SK-N-SH treated with all-trans-retinoic acid at 6 μM for 48 hours (cell line): ENCODE results near the gene RBM19.

Source experiments
- ATAC-seq: fragments of 200-7000 bp; cut with Tn5 transposase; 3 replicates; pipeline ENCODE4 v1.9.1; 2020; ENCODE audit warnings: mild to moderate bottlenecking, moderate library complexity
- ARNTL ChIP-seq: fragments of 450-650 bp; formaldehyde crosslinking; IDR thresholded peaks from 2 replicates; pipeline ENCODE4 v1.5.0; 2020; ENCODE audit warnings: low read depth, mild to moderate bottlenecking, moderate library complexity, borderline replicate concordance
- BACH2 ChIP-seq: fragments of 250-450 bp; sonication (Bioruptor Pico); IDR thresholded peaks from 2 replicates; pipeline ENCODE4 v1.9.0; 2021; ENCODE audit warnings: mild to moderate bottlenecking, borderline replicate concordance
- CREB5 ChIP-seq: fragments of 250-450 bp; sonication (Bioruptor Pico); IDR thresholded peaks from 2 replicates; pipeline ENCODE4 v1.5.1; 2020; ENCODE audit warnings: low read depth, mild to moderate bottlenecking, moderate library complexity
- CSDC2 ChIP-seq: fragments of 250-450 bp; sonication (Bioruptor Pico); IDR thresholded peaks from 2 replicates; pipeline ENCODE4 v1.5.0; 2020; ENCODE audit warnings: mild to moderate bottlenecking, moderate library complexity
- CSRNP3 ChIP-seq: fragments of 250-450 bp; sonication (Bioruptor Pico); IDR thresholded peaks from 2 replicates; pipeline ENCODE4 v1.5.1; 2021; ENCODE audit warnings: mild to moderate bottlenecking, moderate library complexity
- ESRRG ChIP-seq: fragments of 250-450 bp; sonication (Bioruptor Pico); IDR thresholded peaks from 2 replicates; pipeline ENCODE4 v1.6.1; 2021; ENCODE audit warnings: mild to moderate bottlenecking
- GLIS3 ChIP-seq: fragments of 250-450 bp; sonication (Bioruptor Pico); IDR thresholded peaks from 2 replicates; pipeline ENCODE4 v1.5.0; 2020; ENCODE audit warnings: mild to moderate bottlenecking, moderate library complexity
- ISL1 ChIP-seq: fragments of 250-450 bp; sonication (Bioruptor Pico); IDR thresholded peaks from 2 replicates; pipeline ENCODE4 v2.1.2; 2022; ENCODE audit warnings: mild to moderate bottlenecking, moderate library complexity
- OSR1 ChIP-seq: fragments of 250-450 bp; sonication (Bioruptor Pico); IDR thresholded peaks from 2 replicates; pipeline ENCODE4 v1.8.0; 2022; ENCODE audit warnings: moderate library complexity, mild to moderate bottlenecking, inconsistent platforms
- PATZ1 ChIP-seq: fragments of 250-450 bp; sonication (Bioruptor Pico); IDR thresholded peaks from 2 replicates; pipeline ENCODE4 v1.8.0; 2020; ENCODE audit warnings: mild to moderate bottlenecking, moderate library complexity, borderline replicate concordance
- POU6F1 ChIP-seq: fragments of 250-450 bp; sonication (Bioruptor Pico); IDR thresholded peaks from 2 replicates; pipeline ENCODE4 v1.8.0; 2021; ENCODE audit warnings: low read depth, mild to moderate bottlenecking, moderate library complexity, borderline replicate concordance
- PPARA ChIP-seq: fragments of 250-450 bp; sonication (Bioruptor Pico); IDR thresholded peaks from 2 replicates; pipeline ENCODE4 v1.5.0; 2020; ENCODE audit warnings: mild to moderate bottlenecking, borderline replicate concordance
- RARB ChIP-seq: fragments of 250-450 bp; sonication (Bioruptor Pico); IDR thresholded peaks from 2 replicates; pipeline ENCODE4 v1.8.0; 2021; ENCODE audit warnings: mild to moderate bottlenecking, moderate library complexity
- SNAI2 ChIP-seq: fragments of 250-450 bp; sonication (Bioruptor Pico); IDR thresholded peaks from 2 replicates; pipeline ENCODE4 v1.5.0; 2020; ENCODE audit warnings: mild to moderate bottlenecking, moderate library complexity
- TCF4 ChIP-seq: fragments of 250-450 bp; sonication (Bioruptor Pico); IDR thresholded peaks from 2 replicates; pipeline ENCODE4 v1.8.0; 2021; ENCODE audit warnings: mild to moderate bottlenecking, moderate library complexity, borderline replicate concordance
- TOX ChIP-seq: fragments of 250-450 bp; sonication (Bioruptor Pico); IDR thresholded peaks from 2 replicates; pipeline ENCODE4 v1.8.0; 2021; ENCODE audit warnings: mild to moderate bottlenecking, moderate library complexity, borderline replicate concordance
- ZFP3 ChIP-seq: fragments of 250-450 bp; sonication (Bioruptor Pico); IDR thresholded peaks from 2 replicates; pipeline ENCODE4 v1.5.0; 2020; ENCODE audit warnings: mild to moderate bottlenecking, moderate library complexity
- ZNF565 ChIP-seq: fragments of 450-650 bp; formaldehyde crosslinking; conservative IDR thresholded peaks from 2 replicates; pipeline ENCODE4 v1.5.0; 2020; ENCODE audit warnings: low read depth, mild to moderate bottlenecking, moderate library complexity
- ZNF70 ChIP-seq: fragments of 450-650 bp; formaldehyde crosslinking; IDR thresholded peaks from 2 replicates; pipeline ENCODE4 v1.5.0; 2020; ENCODE audit warnings: mild to moderate bottlenecking, moderate library complexity
- ZNF8 ChIP-seq: fragments of 450-650 bp; formaldehyde crosslinking; IDR thresholded peaks from 2 replicates; pipeline ENCODE4 v1.5.0; 2020; ENCODE audit warnings: mild to moderate bottlenecking, moderate library complexity
- TF ChIP-seq, protein P1 (sequence below): fragments of 250-450 bp; sonication (Bioruptor Pico); IDR thresholded peaks from 2 replicates; pipeline ENCODE4 v1.5.0; 2020; ENCODE audit warnings: mild to moderate bottlenecking, moderate library complexity

The RBM19 gene

DNA sequence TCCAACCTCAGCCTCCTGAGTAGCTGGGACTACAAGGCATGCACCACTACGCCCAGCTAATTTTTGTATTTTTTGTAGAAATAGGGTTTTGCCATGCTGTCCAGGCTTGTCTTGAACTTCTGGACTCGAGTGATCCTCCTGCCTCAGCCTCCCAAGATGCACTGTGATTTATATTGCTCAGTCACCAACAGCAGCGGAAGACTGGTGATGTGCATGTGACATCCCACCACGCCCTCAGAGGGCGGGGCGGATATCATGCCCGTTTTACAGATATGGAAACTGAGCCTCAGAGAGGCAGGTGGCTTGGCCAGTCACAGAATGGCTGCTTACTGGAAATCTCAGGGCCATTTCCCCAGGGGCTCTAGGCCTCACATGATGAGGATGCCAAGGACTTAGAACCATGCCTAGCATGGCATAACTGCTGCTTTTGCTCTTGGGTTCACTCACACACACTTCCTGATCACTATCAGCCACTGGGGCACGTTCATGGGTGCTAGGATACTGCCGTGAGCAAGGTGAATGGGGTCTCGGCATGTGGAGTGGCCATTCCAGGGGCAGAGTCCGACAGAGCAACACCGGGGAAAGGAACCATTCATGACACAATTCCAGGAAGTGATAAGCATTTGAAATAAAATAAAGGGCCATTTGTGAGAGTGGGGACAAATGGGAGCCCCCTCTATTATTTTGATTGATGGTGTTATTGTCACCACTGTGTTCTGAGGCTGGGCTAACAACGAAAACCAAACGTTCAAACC, 31.9 kb downstream of the RBM19 start:
- no peak for ATAC-seq
- TF ChIP-seq ZNF70 (CRISPR knock-in tag): no peak
- TF ChIP-seq ZFP3 (CRISPR knock-in tag): no peak
- TF ChIP-seq CSDC2 (CRISPR knock-in tag): no peak
- no peak for TF ChIP-seq RARB (CRISPR knock-in tag)
- TF ChIP-seq ZNF565: no peak

DNA sequence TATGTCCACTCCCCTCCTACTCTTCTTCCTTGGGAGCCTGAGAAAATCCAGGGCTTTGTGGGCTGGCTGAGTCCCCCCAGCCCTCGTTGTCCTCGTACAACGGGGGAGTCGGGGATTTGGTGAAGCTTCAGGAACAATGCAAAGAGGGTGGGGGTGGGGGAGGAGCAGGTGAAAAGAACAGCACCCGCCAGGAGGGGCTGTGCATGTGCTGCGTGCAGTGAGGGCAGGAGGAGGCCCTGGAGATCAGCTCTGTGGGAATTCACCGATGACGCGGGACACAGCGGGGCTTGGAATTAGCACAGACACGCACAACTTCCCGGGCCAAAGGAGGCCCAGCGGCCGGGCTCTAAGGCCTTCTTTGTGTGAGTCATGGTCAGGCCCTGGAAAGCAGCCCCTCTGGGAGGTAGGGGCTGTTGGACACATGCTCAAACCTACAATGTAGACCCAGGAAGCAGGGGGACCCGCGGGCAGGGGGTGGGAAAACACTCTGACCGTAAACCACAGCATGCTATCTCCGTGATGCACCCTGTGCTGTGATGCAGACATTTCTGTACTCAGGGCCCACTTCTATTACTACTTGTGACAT, 32.8 kb downstream of the RBM19 start:
- no peak for TF ChIP-seq SNAI2 (CRISPR knock-in tag)
- no peak for ATAC-seq

GRCh38 chr12:113932381-113933196, 33.5 kb downstream of the RBM19 start:
- TF ChIP-seq ISL1 (CRISPR knock-in tag) (no peak), ZNF565 (no peak), ZFP3 (CRISPR knock-in tag) (no peak), CREB5 (CRISPR knock-in tag) (no peak), PATZ1 (CRISPR knock-in tag) (no peak), OSR1 (no peak), ESRRG (no peak), TOX (CRISPR knock-in tag) (no peak), GLIS3 (CRISPR knock-in tag) (no peak), RARB (CRISPR knock-in tag) (no peak), ARNTL (no peak), ZNF8 (CRISPR knock-in tag) (no peak), PPARA (no peak), BACH2 (CRISPR knock-in tag) (no peak), SNAI2 (CRISPR knock-in tag) (no peak), CSRNP3 (CRISPR knock-in tag) (no peak)
- TF ChIP-seq, protein P1, sequence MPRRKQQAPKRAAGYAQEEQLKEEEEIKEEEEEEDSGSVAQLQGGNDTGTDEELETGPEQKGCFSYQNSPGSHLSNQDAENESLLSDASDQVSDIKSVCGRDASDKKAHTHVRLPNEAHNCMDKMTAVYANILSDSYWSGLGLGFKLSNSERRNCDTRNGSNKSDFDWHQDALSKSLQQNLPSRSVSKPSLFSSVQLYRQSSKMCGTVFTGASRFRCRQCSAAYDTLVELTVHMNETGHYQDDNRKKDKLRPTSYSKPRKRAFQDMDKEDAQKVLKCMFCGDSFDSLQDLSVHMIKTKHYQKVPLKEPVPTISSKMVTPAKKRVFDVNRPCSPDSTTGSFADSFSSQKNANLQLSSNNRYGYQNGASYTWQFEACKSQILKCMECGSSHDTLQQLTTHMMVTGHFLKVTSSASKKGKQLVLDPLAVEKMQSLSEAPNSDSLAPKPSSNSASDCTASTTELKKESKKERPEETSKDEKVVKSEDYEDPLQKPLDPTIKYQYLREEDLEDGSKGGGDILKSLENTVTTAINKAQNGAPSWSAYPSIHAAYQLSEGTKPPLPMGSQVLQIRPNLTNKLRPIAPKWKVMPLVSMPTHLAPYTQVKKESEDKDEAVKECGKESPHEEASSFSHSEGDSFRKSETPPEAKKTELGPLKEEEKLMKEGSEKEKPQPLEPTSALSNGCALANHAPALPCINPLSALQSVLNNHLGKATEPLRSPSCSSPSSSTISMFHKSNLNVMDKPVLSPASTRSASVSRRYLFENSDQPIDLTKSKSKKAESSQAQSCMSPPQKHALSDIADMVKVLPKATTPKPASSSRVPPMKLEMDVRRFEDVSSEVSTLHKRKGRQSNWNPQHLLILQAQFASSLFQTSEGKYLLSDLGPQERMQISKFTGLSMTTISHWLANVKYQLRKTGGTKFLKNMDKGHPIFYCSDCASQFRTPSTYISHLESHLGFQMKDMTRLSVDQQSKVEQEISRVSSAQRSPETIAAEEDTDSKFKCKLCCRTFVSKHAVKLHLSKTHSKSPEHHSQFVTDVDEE (CRISPR knock-in tag): no peak
- ATAC-seq: no peak

DNA sequence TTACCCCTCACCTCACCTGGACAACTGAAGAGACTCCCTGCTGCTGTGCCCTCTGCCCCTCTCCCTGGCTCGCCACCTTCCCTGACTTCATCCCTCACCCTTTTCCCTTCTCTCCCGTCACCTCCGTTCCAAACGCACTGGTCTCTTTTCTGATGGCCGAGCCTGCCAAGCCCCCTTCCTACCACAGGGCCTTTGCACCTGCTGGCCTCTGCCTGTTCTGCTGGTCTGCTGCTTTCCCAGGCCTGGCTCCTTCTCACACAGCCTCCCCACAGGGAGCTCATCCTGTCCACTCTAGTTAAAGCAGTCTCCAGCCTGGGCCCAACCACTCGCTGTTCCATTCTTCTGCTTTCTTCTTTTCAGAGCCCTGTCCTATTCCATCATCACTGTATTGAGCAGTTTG, 34.6 kb downstream of the RBM19 start:
- ATAC-seq: no peak
- TF ChIP-seq BACH2 (CRISPR knock-in tag) (no peak), TOX (CRISPR knock-in tag) (no peak), ZNF70 (CRISPR knock-in tag) (no peak), PPARA (no peak), ZFP3 (CRISPR knock-in tag) (no peak), ZNF565 (no peak), ESRRG (no peak), ARNTL (no peak), CREB5 (CRISPR knock-in tag) (no peak), CSRNP3 (CRISPR knock-in tag) (no peak), TCF4 (no peak), POU6F1 (CRISPR knock-in tag) (no peak)
